K562 (cell line): ENCODE measurements around the gene C14orf180. TPM values are rescaled to one million over a fixed set of nuclear protein-coding genes. Genes with fewer than 3 reads are reported as not detected.
A peak's percentile ranks its signal among the peaks of the same experiment; 100 is the strongest.

Source experiments
- ATAC-seq: fragments of 200-7000 bp; cut with Tn5 transposase; 3 replicates; pipeline ENCODE4 v1.9.1; 2020; ENCODE audit warnings: moderate library complexity
- BruUV-seq: library from RNA; stranded (reverse); fragments of 400-500 nt; replicated peaks from 2 replicates; lab custom pipeline; 2021; lab: Mats Ljungman, UMichigan
- CTCF ChIA-PET: fragments of 300-600 bp; formaldehyde crosslinking; extraction: SDS; loops from one replicate; lab custom pipeline; 2021; ENCODE audit warnings: low intra/inter-chr PET ratio; lab: Yijun Ruan, JAX
- POLR2A ChIA-PET: fragments of 300-600, 350-650 bp; sonication (Branson Sonifier 250); formaldehyde crosslinking; extraction: SDS; loops from one replicate; lab custom pipeline; 2021; ENCODE audit warnings: antibody characterized with exemption, inconsistent platforms; lab: Yijun Ruan, JAX
- DNase-seq, 4 experiments: peaks; one replicate each; pipeline versions ENCODE4 v3.0.0 to v3.0.0-alpha.2; 2011 to 2018; ENCODE audit warnings: low spot score in 3 of 4, mixed read lengths in 3 of 4; ENCODE audit errors: extremely low read depth in 1 of 4
- FAIRE-seq: peaks from 2 replicates; lab custom pipeline; 2011; peaks lifted over from hg19 to GRCh38; lab: Jason Lieb, UNC
- H2AFZ ChIP-seq: 2 replicates; pipeline ENCODE4 v1.6.0; 2011; ENCODE audit warnings: low read depth, low read length, control low read depth, inconsistent platforms
- H3K27ac ChIP-seq: fragments of 200-600 bp; 3 replicates; pipeline ENCODE4 v1.8.0; 2011; ENCODE audit warnings: low read depth, mild to moderate bottlenecking, control low read depth, inconsistent platforms, low read length, moderate library complexity, mixed read lengths; ENCODE audit errors: extremely low read depth
- H3K27me3 ChIP-seq, 2 experiments: fragments of 300-600 bp in 1 of 2; 2 replicates in 1 of 2; 3 replicates in 1 of 2; pipeline versions ENCODE4 v1.6.0 to v1.8.0; 2011; ENCODE audit warnings: inconsistent platforms in 2 of 2, low read length in 2 of 2, mild to moderate bottlenecking in 1 of 2, mixed read lengths in 1 of 2, moderate library complexity in 1 of 2; ENCODE audit not compliant: control insufficient read depth in 2 of 2, insufficient read depth in 2 of 2
- H3K36me3 ChIP-seq: fragments of 300-600 bp; 3 replicates; pipeline ENCODE4 v1.8.0; 2011; ENCODE audit warnings: mild to moderate bottlenecking, low read length, inconsistent platforms; ENCODE audit not compliant: control insufficient read depth, insufficient read depth
- H3K4me1 ChIP-seq, 2 experiments: fragments of 200-600 bp in 1 of 2; replicated peaks in 1 of 2; 2 replicates in 1 of 2; 3 replicates in 1 of 2; pipeline versions ENCODE4 v1.5.1 to v1.8.0; 2011; ENCODE audit warnings: inconsistent platforms in 2 of 2, low read length in 2 of 2, mild to moderate bottlenecking in 1 of 2, mixed read lengths in 1 of 2, moderate library complexity in 1 of 2; ENCODE audit not compliant: control insufficient read depth in 2 of 2, insufficient read depth in 2 of 2
- H3K4me2 ChIP-seq: 2 replicates; pipeline ENCODE4 v1.6.1; 2011; ENCODE audit warnings: low read length, control low read depth, inconsistent platforms, mixed read lengths; ENCODE audit not compliant: insufficient read depth
- H3K4me3 ChIP-seq: fragments of 200-600 bp; sonication (generic), shearing (Covaris generic); 2 replicates; pipeline ENCODE4 v1.5.1; 2016; ENCODE audit warnings: control low read depth, inconsistent platforms
- H3K79me2 ChIP-seq: fragments of 200-600 bp; 3 replicates; pipeline ENCODE4 v1.8.0; 2011; ENCODE audit warnings: low read length, inconsistent platforms; ENCODE audit not compliant: control insufficient read depth, insufficient read depth
- H3K9ac ChIP-seq, 2 experiments: 2 replicates each; pipeline versions ENCODE4 v1.6.0 to v1.6.1; 2011; ENCODE audit warnings: low read depth in 2 of 2, low read length in 2 of 2, control low read depth in 1 of 2, inconsistent platforms in 1 of 2, mild to moderate bottlenecking in 1 of 2, mixed read lengths in 1 of 2; ENCODE audit not compliant: insufficient read depth in 1 of 2
- H3K9me1 ChIP-seq: one replicate; pipeline ENCODE4 v1.6.0; 2011; ENCODE audit warnings: inconsistent platforms, mild to moderate bottlenecking, low read length, moderate library complexity; ENCODE audit not compliant: control insufficient read depth, insufficient read depth
- H3K9me3 ChIP-seq: replicated peaks from 2 replicates; pipeline ENCODE4 v1.5.1; 2011; ENCODE audit warnings: low read depth, low read length, inconsistent platforms; ENCODE audit not compliant: control insufficient read depth, insufficient read depth
- H4K20me1 ChIP-seq: replicated peaks from 2 replicates; pipeline ENCODE4 v1.6.1; 2011; ENCODE audit warnings: low read length, inconsistent platforms, mixed read lengths; ENCODE audit not compliant: control insufficient read depth, insufficient read depth
- FOXA1 ChIP-seq: fragments of 450-650 bp; IDR thresholded peaks from 2 replicates; pipeline ENCODE4 v1.6.1; 2016; ENCODE audit warnings: mild to moderate bottlenecking, borderline replicate concordance
- HNRNPK ChIP-seq: fragments of 200-400 bp; formaldehyde crosslinking; IDR thresholded peaks from one replicate; pipeline ENCODE4 v1.6.1; 2018; ENCODE audit warnings: mild to moderate bottlenecking, low read depth, low read length; ENCODE audit not compliant: poor library complexity, severe bottlenecking
- NCOA2 ChIP-seq, 2 experiments: fragments of 450-650 bp; IDR thresholded peaks; 2 replicates each; pipeline ENCODE4 v1.6.1; 2018; ENCODE audit warnings: mild to moderate bottlenecking in 2 of 2, moderate library complexity in 1 of 2; ENCODE audit not compliant: partially characterized antibody in 2 of 2
- SAFB2 ChIP-seq: fragments of 200-400 bp; formaldehyde crosslinking; IDR thresholded peaks from 2 replicates; pipeline ENCODE4 v1.6.1; 2018; ENCODE audit warnings: borderline replicate concordance, low read length, low read depth, moderate library complexity; ENCODE audit not compliant: severe bottlenecking
- SIN3B ChIP-seq: fragments of 450-650 bp; IDR thresholded peaks from 2 replicates; pipeline ENCODE4 v1.6.1; 2017; ENCODE audit warnings: low read depth, mild to moderate bottlenecking, moderate library complexity
- ZNF583 ChIP-seq: fragments of 250-450 bp; sonication (Bioruptor Pico); IDR thresholded peaks from 2 replicates; pipeline ENCODE4 v1.4.0; 2020
- WGBS: fragments of 100-300 bp; shearing (Covaris generic); methylation state at CpG from one replicate; pipeline ENCODE4 v1.1.6; 2016; ENCODE audit warnings: low coverage, mixed read lengths; ENCODE audit not compliant: insufficient coverage; ENCODE audit errors: missing lambda C conversion rate; 5-methylcytosine and 5-hydroxymethylcytosine counted together
- in situ Hi-C: fragments of 300-500 bp; cut with MboI; formaldehyde crosslinking; loops from 4 replicates; pipeline ENCODE4 v1.15.0; 2018; ENCODE audit warnings: inconsistent platforms, mixed read lengths
- intact Hi-C: fragments of 100-400 bp; cut with micrococcal nuclease; formaldehyde crosslinking; loops from 2 replicates; pipeline ENCODE4 v1.14.2; 2022
- polyA plus RNA-seq, 8 experiments: library from polyadenylated mRNA; depleted of rRNA in 4 of 8; stranded (reverse) in 5 of 8; unstranded in 3 of 8; fragments of >200 nt; fragmentation: Nextera tagmentation in 2 of 8; fragmentation: Illumina TruSeq in 1 of 8; extraction: Ambion mirVana in 2 of 8; extraction: Trizol in 1 of 8; gene quantifications; 2 replicates each; pipeline versions ENCODE4 v1.2.1 to v1.2.3, GENCODE V29; 2011 to 2014; ENCODE audit warnings: inconsistent platforms in 1 of 8, missing spikeins in 1 of 8
- total RNA-seq, 7 experiments: library from RNA; depleted of rRNA in 6 of 7; stranded (reverse); fragments of >200 nt in 6 of 7; fragmentation: Illumina TruSeq in 2 of 7; extraction: Trizol in 2 of 7; gene quantifications; 2 replicates each; pipeline versions ENCODE4 v1.2.1 to v1.2.3, GENCODE V29; 2011 to 2021; ENCODE audit warnings: low replicate concordance in 1 of 7
- TF ChIP-seq, protein P1 (sequence below): fragments of 450-650 bp; formaldehyde crosslinking; conservative IDR thresholded peaks from 2 replicates; pipeline ENCODE4 v1.4.0; 2022; ENCODE audit warnings: mild to moderate bottlenecking, missing genetic modification characterization
- TF ChIP-seq, protein P2 (sequence below): conservative IDR thresholded peaks from 2 replicates; pipeline ENCODE4 v1.6.1; 2011; ENCODE audit warnings: low read depth, mild to moderate bottlenecking, low read length; ENCODE audit not compliant: control insufficient read depth
- TF ChIP-seq, protein P3 (sequence below): sonication (generic); formaldehyde crosslinking; IDR thresholded peaks from 2 replicates; pipeline ENCODE4 v1.9.0; 2022; ENCODE audit warnings: mild to moderate bottlenecking, missing genetic modification reagents
- TF ChIP-seq, protein P4 (sequence below): sonication (generic); formaldehyde crosslinking; IDR thresholded peaks from 2 replicates; pipeline ENCODE4 v1.9.0; 2022; ENCODE audit warnings: mild to moderate bottlenecking, missing genetic modification reagents
- TF ChIP-seq, protein P5 (sequence below), 2 experiments: IDR thresholded peaks; 2 replicates each; pipeline ENCODE4 v1.6.1; 2011; ENCODE audit warnings: borderline replicate concordance in 1 of 2, control low read depth in 1 of 2, low read depth in 1 of 2, low read length in 1 of 2, mild to moderate bottlenecking in 1 of 2, mixed read lengths in 1 of 2, moderate library complexity in 1 of 2; ENCODE audit not compliant: insufficient read depth in 1 of 2, insufficient read length in 1 of 2, poor library complexity in 1 of 2, severe bottlenecking in 1 of 2; ENCODE audit errors: extremely low read depth in 1 of 2

Gene C14orf180
- total and polyA plus RNA-seq, 9 of the 15 experiments (the other 6 are each of a cell fraction or from before 2014, with no cell fraction given) = not detected

DNA sequence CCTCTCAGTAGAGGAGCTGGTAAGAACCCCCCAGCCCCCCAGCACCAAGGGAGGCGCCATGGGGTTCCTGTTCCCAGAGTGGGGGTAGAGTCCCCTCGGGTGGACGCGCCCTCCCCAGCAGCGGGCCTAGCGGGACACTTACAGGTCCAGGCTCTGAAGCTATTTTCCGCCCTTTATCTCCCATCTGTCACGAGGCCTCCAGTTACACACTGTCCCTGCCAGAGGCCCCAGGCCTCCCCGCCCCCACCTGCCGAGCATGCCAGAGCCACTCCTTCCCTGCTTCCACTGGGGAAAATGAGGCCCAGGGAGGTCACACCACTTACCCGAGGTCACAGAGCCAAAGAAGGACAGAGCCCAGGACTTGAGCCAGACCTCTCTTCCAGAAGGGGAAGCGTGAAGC, 3.1 kb downstream of the C14orf180 start (continued):
- TF ChIP-seq ZNF583 (CRISPR knock-in tag) = 0 out of 2 replicates have a peak, but pooled peaks have one; percentile 9
- TF ChIP-seq, all 486 proteins: peak for 30

DNA sequence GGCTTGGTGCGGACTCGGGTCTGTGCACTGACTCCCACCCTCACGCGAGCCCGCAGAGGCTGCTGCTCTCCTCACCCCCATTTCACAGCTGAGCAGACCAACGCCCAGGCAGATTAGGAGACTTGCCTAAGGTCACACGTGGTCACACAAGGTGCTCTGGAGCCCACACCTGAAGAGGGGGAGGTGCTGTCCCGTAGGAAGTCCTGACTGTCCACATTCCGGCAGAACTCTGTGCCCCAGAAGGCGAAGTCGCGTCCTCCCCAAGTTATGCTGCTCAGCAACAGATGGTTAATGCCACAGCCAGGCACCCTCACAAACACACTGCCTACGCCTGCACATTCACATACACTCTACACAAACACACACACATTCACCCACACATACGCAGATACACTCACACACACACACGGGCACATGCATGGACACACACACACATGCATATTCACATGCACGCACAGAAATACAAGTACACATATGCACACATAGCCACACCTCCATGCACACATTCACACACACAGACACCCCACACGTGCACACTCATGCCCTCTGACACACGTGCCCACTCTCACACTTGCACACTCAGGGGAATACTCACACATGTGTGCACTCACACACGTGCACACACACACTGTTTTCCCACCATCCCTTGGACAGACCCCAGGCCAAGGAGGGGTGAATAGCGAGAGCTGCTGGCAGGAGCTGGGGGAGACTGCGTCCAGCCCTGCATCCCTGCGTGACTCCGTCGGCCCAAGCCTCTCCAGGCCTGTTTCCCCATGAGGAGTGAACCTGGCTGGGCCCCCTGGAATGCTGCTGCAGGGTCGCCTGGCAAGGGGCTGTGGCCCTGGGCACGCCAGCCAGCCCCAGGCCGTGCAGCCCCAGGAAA, 4.1 kb downstream of the C14orf180 start:
- Histone ChIP-seq H3K4me3 (no peak overlapping the region), H3K27ac (no peak overlapping the region), H3K27me3 (peaks cover 2 to 24% of the 10 kb centered on the region in 2 experiments; a peak in 2 of 5 replicates), H3K4me1 (peaks cover 15 to 73% of the 10 kb centered on the region in 2 experiments), H3K36me3 (no peaks in the 10 kb centered on the region), H4K20me1 (no peaks in the 10 kb centered on the region), H3K4me2 (no peak overlapping the region), H3K9me1 (no peaks in the 10 kb centered on the region), H3K9ac (no peak overlapping the region; a peak in 1 of 4 replicates), H2AFZ (no peak overlapping the region), H3K79me2 (no peaks in the 10 kb centered on the region), H3K9me3 (no peaks in the 10 kb centered on the region)
- no peak for DNase-seq
- ChIA-PET CTCF (no interaction called here), POLR2A (no interaction called here)
- no peak for ATAC-seq
- WGBS = 30% methylated on average over 21 of the region's 27 CpGs
- intact Hi-C loops = no loop called here
- BruUV-seq = no TSS peak
- in situ Hi-C loops = no loop called here
- no peak for FAIRE-seq
- TF ChIP-seq, protein P1, sequence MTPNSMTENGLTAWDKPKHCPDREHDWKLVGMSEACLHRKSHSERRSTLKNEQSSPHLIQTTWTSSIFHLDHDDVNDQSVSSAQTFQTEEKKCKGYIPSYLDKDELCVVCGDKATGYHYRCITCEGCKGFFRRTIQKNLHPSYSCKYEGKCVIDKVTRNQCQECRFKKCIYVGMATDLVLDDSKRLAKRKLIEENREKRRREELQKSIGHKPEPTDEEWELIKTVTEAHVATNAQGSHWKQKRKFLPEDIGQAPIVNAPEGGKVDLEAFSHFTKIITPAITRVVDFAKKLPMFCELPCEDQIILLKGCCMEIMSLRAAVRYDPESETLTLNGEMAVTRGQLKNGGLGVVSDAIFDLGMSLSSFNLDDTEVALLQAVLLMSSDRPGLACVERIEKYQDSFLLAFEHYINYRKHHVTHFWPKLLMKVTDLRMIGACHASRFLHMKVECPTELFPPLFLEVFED = no peak
- TF ChIP-seq, protein P2, sequence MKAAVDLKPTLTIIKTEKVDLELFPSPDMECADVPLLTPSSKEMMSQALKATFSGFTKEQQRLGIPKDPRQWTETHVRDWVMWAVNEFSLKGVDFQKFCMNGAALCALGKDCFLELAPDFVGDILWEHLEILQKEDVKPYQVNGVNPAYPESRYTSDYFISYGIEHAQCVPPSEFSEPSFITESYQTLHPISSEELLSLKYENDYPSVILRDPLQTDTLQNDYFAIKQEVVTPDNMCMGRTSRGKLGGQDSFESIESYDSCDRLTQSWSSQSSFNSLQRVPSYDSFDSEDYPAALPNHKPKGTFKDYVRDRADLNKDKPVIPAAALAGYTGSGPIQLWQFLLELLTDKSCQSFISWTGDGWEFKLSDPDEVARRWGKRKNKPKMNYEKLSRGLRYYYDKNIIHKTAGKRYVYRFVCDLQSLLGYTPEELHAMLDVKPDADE = no peak
- no peak for TF ChIP-seq NCOA2 (IDR thresholded peaks at IDR 0.05; ENCODE audit: partially characterized antibody in 2 of 2)
- no peak for TF ChIP-seq FOXA1
- TF ChIP-seq, protein P3, sequence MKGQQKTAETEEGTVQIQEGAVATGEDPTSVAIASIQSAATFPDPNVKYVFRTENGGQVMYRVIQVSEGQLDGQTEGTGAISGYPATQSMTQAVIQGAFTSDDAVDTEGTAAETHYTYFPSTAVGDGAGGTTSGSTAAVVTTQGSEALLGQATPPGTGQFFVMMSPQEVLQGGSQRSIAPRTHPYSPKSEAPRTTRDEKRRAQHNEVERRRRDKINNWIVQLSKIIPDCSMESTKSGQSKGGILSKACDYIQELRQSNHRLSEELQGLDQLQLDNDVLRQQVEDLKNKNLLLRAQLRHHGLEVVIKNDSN (CRISPR knock-in tag) = 0 out of 2 replicates have a peak, but pooled peaks have one; percentile 12
- TF ChIP-seq HNRNPK = no peak
- TF ChIP-seq, protein P4, sequence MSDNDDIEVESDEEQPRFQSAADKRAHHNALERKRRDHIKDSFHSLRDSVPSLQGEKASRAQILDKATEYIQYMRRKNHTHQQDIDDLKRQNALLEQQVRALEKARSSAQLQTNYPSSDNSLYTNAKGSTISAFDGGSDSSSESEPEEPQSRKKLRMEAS = peak; percentile 46; the same call in 1 of the 2 replicates
- TF ChIP-seq SIN3B = no peak
- TF ChIP-seq, protein P5, sequence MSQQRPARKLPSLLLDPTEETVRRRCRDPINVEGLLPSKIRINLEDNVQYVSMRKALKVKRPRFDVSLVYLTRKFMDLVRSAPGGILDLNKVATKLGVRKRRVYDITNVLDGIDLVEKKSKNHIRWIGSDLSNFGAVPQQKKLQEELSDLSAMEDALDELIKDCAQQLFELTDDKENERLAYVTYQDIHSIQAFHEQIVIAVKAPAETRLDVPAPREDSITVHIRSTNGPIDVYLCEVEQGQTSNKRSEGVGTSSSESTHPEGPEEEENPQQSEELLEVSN (IDR thresholded peaks at IDR 0.05; ENCODE audit: borderline replicate concordance in 1 of 2, extremely low read depth in 1 of 2, insufficient read depth in 1 of 2, insufficient read length in 1 of 2, low read depth in 1 of 2, low read length in 1 of 2, poor library complexity in 1 of 2, severe bottlenecking in 1 of 2) = no peak
- no peak for TF ChIP-seq SAFB2
